ENCODE data around the gene MESP2.

Gene MESP2

DNA sequence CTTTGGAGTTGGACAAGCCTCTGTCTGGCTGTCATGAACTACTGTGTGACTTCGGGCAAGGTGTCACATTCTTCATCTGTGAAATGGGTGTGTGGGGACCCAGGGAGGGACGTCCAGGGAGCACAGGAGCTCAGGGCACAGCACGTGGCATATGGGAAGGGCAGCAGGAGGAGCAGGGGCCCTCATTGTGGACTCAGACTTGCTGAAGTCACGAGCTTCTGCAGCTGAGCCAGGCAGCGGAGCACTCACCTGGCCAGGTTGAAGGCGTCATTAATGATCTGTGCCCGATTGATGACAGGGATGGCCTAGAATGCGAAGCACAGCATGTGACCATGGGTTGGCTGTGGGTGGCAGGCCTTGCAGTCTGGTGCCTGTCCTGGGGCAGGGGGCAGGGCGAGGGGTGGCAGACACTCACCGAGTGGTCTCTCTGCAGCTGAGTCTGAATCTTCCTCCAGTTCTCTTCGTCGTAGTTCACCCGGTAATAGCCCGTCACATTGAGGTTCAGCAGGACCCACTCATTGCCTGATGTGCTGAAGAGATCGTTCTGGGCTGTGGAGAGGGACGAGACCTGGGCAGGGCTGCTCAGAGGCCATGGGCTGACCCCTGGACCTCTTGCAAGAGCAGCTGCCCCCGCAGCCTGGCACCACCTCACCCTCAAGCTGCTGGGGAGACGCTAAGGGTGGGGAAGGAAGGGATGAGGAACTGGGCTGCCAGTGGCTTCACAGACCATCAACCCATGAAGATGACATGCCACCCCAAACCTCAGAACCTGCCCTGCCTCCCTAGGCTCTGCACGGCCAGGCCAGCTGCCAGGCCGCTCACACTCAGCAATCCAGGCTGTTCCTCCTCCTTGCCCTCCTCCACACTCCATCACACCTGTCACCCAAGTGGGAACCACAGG, 23.1 kb downstream of the MESP2 start:
- FAIRE-seq (no peak), DNase-seq (ENCODE audit: extremely low spot score, insufficient read length, low read depth) (no peak)

DNA sequence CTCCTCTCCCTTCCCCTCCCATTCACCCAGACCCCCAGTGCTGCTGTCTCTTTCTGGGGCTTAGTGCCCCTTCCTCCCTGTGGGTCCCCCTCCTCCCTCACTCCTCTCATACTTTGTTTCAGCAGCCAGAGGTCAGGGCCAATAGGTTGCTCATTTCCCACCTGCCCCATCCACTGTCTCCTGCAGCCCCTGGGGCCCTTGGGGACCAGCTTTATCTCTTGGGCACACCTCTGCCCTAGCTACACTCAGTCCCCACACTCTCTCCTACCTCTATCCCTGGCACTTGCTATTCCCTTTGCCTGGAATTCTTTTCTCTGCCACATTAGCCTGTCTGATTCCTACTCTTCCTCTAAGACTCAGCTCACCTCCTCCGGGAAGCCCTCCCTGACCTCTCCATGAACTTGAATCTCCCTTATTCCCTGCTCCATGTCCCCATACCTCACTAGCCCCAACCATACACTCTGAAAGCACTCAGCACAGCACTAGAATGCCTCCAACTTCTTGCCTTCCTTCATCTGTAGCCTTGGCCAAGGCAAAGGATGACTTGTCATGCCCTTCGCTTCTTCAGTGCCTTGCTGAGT, 23.9 kb downstream of the MESP2 start:
- no peak for FAIRE-seq
- no peak for DNase-seq (ENCODE audit: extremely low spot score, insufficient read length, low read depth)

DNA sequence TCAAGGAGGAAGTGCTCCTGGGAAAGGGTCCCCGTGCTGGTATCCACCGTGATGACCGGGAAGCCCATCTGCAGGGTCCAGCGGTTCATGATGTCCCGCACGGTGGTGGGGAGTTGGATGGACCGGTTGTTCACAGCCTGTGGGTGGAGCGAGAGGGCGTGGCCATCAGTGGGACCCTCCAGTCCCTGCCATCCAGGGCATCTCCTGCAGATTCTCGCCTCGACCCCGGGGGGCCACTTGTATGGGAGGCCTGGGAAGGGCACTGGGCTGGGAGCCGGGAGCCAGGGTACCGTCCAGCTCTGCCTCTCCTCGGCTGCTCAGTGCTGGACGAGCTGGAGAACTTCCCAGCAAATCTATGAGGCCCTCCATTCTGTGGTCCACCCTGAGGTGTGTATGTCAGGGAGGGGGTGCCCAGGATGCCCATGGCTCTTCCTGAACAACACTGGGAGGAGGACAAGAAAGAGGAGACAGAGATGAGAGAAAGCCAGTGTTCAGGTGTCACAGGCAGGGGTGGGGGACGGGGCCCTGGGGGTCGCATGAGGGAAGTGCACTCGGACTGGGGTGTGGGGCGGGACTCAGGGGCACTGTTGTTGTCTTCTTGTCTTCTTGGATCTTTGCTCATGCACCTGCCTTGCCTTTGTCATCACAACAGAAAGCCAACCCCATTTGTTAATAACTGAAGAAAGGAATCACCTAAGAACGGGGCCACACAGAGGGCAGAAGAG, 25.5 kb downstream of the MESP2 start:
- no peak for FAIRE-seq

DNA sequence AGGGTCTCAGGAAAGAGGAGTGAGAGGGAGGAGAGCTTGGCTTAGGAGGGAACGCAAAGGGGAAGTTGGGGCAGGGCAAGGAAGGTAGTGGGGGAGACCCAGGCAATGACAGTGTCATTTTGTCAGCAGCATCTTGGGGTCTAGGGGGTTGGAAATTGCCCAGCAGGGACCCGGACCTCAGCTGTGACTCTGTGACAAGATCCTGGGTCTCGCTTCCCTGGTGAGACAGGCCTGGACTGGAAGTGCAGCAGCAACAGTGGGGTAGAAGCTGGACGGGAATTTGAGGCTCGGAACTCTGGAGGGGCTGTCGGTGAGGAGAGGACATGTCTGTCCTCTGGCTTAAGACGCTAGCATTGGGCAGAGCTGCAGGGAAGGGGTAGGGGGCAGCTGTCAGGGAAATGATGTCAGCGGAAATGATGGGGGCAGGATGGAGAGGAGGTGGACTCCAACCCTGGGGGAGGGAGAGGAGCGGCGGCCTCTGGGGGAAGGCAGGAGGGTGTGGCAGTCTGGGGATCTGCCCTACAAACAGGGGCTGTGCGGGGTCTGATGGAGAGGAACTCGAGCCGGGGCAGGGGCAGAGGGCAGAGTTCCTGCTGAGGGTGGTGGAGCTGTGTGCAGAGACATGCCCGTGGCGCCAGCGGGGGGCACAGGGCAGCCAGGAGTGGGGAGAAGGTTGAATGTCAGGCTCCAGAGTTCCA, 26.2 kb downstream of the MESP2 start:
- FAIRE-seq (no peak), DNase-seq (ENCODE audit: extremely low spot score, insufficient read length, low read depth) (no peak)

More for the DNA sequence above, 25.5 kb downstream of the MESP2 start:
- no peak for DNase-seq (ENCODE audit: extremely low spot score, insufficient read length, low read depth)

DNA sequence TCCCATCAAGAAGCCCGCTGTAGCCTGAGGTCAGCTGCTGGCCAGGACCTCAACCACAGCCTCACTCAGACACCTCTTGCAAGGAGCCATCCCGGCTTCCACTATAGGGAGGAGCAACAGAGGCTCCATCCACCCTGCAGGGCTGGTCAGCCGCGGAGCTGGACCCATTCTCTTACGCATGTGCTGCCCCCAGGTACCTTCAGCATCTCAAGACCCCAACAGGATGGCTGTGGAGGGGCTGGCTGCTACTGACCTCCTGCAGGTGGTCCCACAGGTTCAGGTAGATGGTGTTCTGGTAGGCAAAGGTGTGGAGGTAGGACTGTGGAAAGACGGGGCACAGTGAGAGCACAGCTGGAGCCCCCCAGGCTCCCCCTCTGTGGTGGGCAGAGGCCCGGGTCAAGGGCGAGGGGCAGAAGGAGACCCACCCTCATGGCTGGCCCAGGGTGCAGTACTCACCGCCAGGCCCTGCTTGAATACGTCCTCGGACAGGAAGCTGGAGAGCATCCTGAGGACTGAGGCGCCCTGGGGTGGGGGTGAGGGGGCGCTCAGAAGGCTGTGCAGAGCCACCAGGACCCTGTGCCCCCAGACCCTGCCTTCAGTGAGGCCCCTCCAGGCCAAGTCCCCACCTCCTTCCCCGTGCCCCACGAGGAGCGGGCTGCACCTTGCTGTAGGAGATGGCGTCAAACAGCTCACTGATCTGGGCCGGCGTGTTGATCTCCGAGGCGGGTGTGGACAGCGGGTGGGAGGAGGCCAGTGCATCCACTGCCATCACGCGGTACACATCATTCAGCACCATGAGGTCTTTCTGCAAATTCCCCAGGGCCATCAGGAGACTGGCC, 27.1 kb downstream of the MESP2 start:
- FAIRE-seq (no peak), DNase-seq (ENCODE audit: extremely low spot score, insufficient read length, low read depth) (no peak)

DNA sequence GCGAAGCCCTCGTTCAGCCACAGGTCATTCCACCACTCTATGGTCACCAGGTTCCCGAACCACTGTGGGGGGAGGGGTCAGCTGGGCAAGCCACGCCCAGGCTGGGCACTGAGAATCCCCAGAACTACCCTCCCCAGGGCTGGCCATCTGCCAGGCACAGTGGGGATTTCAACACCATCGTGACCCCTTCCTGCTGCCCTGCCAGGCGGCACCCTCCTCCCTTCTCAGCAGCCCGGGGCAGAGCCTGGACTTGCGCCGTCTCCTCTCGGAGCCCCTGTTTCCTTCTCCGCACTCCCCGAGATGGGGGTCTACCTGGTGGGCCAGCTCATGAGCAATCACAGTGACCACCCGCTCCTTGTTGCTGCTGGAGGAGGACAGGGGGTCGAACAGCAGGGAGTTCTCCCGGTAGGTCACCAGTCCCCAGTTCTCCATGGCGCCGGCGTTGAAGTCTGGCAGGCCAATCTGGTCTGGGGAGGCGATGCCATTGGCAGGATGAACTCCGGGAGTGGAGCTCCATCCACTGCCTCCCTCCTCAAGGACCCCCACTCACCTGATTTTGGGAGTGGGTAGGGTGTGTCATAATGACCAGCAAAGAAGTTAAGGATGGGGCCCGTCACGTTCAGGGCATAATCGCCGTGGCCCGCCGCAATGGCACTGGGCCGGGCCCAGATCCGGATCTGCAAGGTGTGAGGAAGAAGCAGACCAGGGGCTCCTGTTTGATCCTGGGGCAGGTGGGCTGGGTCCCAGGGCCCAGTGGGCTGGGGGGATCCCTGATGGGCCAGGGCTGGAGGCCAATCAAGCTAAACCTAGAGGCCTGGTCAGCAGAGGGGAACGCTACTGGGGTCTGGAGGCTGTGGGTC, 28.0 kb downstream of the MESP2 start:
- FAIRE-seq (no peak), DNase-seq (ENCODE audit: extremely low spot score, insufficient read length, low read depth) (no peak)

DNA sequence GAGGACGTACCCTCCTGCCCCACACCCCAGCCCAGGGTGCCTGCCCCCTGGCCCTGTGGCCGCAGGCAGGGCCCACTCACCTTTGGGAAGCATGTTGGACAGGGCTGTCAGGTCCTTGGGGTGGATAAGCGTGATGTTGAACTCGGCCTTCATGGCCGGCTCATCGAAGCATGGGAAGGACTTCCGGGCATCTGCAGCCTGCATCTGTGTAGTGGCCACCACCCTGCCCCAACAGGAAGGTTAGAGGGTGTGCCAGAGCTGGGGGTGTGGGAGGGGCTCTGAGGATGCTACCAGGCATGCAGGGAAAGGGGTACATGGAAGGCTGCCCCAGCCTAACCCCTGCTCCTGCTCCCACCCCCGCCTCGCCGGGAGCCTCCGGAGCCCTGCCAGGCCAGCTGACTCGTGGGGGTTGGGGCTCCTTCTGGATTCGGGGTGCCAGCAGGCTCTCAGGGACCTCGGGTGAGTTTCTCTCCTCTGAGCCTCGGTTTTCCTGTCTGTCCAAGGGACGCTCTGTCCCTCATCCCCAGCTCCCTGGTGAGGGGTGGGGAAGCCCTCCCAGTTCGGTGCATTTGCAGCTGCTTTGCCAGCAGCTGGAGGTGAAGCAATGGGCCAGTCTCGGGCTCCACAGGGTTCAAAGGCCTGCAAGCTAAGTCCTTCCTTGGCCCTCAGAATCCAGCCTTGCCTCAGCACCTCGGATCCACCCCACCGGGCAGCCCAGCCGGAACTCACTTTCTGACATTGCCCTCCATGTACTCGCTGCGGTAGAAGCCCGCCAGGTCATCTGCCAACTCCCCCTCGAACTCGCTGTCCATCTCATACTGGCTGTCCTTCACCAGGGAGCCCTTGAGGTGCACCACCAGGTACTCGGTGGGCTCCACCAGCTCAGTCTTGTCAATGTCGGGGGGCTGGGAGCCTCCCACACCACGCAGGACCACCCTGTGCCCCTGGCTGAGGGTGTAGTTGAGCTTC, 29.4 kb downstream of the MESP2 start:
- no peak for FAIRE-seq
- DNase-seq (ENCODE audit: extremely low spot score, insufficient read length, low read depth): no peak

DNA sequence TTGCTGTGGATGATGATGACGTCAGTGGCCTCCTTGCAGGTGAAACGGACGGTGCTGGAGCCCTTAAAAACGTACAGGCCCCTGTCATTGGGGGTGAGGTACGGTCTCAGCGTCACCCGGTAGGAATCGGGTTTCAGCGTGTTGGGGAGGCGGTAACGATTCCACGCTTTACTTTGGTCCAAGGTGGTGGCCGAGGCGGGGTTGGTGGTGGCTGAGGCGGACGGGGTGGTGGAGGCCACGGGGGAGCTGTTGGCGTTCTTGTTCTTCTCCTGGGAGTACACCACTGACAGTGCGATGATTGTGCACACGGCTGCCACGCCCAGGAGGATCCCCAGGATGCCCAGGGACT, 30.1 kb downstream of the MESP2 start:
- no peak for FAIRE-seq

DNA sequence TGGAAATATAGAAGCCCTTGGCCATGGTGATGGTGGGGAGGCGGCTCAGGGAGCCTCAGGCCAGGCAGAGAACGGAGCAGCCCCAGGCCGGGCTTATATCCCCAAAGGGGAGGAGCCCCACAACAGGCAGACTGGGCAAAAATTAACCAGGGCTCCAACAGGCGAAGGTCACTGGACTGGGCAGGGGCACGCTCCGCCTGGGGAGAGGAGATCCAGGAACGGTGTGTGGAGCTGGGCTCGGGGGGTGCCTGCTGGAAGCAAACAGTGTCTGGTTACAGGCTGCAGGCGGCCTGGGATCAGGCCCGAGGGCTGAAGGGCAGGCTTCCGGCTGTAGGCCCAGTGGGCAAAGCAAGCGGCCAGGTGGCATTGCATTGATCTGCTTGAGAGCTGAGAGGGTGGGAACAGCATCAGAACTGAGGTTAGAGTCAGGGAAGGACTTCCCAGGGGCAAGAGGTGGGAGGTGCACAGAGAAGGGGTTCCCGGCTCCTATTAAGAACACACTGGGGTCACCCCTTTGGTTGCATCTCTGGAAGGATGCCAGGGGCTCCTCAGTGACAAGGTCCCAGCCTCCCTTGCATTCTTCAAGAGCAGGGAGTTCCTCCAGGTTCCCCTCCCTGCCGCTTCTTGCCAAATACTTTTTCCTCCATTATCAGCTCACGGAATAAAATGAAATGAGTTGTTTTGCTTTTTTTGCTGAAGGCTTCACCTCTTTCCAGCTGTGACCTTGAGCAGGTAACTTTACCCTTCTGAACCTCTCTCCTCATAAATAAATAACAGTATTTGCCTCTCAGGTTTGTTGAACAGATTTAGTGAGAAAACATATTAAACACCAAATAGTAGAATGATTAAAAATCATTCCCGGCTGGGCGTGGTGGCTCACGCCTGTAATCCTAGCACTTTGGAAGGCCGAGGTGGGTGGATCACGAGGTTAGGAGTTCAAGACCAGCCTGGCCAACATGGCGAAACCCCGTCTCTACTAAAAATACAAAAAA, 30.7 kb downstream of the MESP2 start:
- no peak for FAIRE-seq
- DNase-seq (ENCODE audit: extremely low spot score, insufficient read length, low read depth): no peak

More for the DNA sequence above, 30.1 kb downstream of the MESP2 start:
- DNase-seq (ENCODE audit: extremely low spot score, insufficient read length, low read depth): no peak

DNA sequence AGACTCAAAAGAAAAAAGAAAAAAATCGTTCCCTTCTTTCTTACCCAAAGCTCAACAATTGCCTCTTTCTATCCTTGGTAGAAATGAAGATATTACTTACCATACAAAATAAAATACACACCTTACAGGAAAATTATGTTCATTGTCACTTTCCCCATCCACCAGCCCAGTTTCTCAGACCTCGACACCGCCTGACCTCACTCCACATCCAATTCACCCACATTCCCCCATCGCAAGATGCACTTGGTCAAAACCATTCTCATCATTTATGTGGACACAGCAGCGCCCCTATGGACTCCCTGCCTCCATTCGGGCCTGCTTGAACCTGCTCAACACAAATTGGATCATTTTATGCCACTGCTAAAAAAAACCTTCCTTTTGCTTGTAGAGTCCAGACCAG, 31.6 kb downstream of the MESP2 start:
- FAIRE-seq: no peak
- no peak for DNase-seq (ENCODE audit: extremely low spot score, insufficient read length, low read depth)

DNA sequence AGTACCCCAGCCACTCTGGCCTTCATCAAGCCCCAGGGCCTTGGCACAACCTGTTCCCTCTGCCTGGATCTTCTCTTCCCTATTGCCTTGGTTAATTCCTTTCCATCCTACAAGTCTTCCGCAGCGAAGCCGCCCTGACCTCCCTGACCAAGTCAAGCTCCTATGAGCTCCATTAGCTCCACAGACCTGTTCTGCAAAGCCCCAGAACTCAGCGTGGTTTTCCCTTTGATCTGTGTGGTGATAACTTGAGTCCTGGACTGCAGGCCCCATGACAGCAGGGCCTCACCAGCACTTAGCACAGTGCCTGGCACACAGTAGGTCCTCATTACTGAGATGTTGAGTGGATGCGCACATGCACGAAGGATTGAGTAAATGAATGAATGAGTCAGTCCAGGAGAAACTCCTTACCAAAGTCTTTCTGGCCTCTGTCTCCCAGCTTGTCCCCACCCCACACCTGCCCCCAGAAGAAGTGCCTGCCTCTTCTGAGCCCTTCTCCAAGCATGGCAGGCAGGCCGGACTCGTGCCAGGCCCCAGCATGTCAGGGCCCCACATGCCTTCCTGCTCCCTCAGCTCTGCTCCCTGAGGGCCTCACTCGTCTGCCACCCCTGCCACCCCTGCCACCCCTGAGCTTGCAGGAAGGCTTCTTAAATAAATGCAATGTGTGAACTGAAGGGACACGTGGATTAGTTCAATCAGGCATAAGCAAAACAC, 32.2 kb downstream of the MESP2 start:
- no peak for FAIRE-seq
- DNase-seq (ENCODE audit: extremely low spot score, insufficient read length, low read depth): no peak

DNA sequence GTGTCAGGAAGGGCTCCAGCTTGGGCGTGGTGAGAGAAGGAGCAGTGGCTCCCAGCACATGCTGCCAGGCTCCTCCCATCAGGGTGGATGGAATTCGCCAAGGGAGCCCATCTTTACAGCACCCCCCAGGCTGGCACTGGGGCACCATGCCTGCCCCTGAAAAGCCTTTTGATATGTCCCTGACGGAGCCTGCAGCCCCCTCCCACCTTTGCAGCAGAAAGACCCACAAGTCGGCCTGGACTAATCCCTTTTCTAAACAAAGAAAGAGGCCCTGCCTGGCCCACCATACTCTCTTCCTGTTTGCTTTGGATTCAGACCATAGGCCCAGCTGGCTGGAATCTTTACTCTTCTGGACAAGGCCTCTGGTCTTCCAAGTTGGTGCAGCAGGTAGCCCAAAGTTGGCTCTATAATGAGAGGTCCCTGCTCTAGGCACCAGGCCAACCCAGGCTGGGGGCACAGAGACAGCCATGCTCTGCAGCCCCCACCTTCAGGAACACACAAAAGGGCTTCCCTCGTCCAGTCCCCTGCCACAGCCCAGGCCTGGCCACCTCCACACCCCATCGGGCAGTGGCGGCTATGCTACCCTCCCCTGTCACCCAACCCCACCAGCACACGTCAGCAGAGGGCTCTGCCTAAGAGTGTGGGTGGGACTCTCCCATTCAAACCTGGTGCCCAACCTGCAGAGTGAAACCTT, 33.1 kb downstream of the MESP2 start:
- DNase-seq (ENCODE audit: extremely low spot score, insufficient read length, low read depth) (no peak), FAIRE-seq (no peak)

DNA sequence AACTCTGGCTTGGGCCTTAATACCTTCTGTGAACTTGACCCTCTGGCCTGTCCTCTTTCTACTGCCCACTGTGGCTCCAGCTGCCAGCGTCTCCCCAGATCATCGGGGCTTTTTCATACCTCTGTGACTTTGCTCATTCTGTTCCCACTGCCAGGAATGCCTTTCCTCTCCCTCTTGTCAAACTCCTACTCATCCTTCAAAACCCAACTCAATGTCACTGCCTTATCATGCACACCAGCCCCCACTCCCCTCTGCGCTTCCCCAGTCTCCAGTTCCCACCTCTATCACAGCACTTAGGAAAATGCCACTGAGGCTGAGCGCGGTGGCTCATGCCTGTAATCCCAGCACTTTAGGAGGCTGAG, 33.6 kb downstream of the MESP2 start:
- FAIRE-seq (no peak), DNase-seq (ENCODE audit: extremely low spot score, insufficient read length, low read depth) (no peak)

DNA sequence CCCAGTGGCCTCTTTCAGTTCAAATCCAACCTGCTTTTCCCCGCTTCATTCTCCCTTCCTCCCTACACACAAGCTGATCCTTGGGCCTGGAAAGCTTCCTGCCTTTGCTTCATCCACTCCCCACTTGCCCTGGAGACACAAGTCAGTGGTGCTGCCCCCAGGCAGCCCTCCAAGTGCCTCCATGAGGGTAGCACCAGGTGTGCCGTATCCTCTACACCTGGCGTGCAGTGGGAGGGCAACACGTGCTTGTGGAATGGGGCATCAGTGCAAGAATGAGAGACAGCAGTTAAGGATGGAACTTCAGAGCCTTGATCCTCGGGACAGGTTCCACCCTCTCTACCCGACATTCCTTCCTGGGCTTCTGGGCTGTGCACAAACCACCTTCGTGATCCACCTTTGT, 34.7 kb downstream of the MESP2 start:
- FAIRE-seq: no peak
- no peak for DNase-seq (ENCODE audit: extremely low spot score, insufficient read length, low read depth)

Data from GM18507 (cell line).